ENCODE measurements around the gene ERBB4. TPM values are rescaled to one million over a fixed set of nuclear protein-coding genes. Genes with fewer than 3 reads are reported as not detected.

The ERBB4 gene
- total and polyA plus RNA-seq, 2 of the 8 experiments (the other 6 are each of a cell fraction or from before 2014, with no cell fraction given): 0.34 to 1.3 TPM

DNA sequence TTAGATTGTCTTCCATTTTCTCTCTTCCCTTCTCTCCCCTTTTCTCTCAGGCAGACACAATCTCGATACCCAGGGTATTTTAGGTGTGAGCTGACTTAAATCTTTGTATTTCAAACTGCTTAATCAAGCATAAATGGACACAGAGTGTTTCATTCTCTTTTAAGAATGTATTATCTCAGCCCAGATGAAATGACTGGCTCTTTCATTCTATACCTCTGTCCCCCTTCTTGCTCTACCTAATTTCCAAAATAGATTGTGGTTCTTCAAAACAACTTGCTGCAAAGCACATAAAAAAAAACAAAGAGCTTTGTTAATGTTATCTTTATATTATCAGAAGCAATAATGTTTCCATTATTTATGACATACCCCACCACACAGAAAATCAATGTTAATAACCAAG lies 514.6 kb downstream of the ERBB4 start:
- 79% methylated on average over 1 of the region's 1 CpG; no CpG with 5 or more reads in 1 of the 2 experiments for WGBS, 2 experiments (ENCODE audit: extremely low coverage in 1 of 2, insufficient coverage in 1 of 2, insufficient read length in 1 of 2, insufficient replicate concordance in 2 of 2, low coverage in 1 of 2, low lambda C conversion rate in 2 of 2, missing lambda C conversion rate in 1 of 2)
- Histone ChIP-seq H2AK5ac (ENCODE audit: low read depth, low read length) (no peak overlapping the region), H4K91ac (replicated peaks; ENCODE audit: insufficient read length, low read length) (no peak overlapping the region), H2BK120ac (replicated peaks; ENCODE audit: low read depth, low read length) (no peak overlapping the region), H3K56ac (replicated peaks; ENCODE audit: insufficient read length, low read depth, low read length) (no peak overlapping the region), H3K9me3 (ENCODE audit: insufficient read depth in 2 of 2, low read depth in 1 of 2, low read length in 1 of 2) (no peaks in the 10 kb centered on the region), H3K23ac (ENCODE audit: insufficient read length) (no peak overlapping the region), H3K9ac (replicated peaks in 1 of 4; ENCODE audit: extremely low read depth in 1 of 4, low read depth in 3 of 4, low read length in 3 of 4) (no peak overlapping the region), H2BK20ac (ENCODE audit: low read length) (no peak overlapping the region), H3K4me2 (ENCODE audit: insufficient read depth in 1 of 2, low read depth in 2 of 2, low read length in 2 of 2) (no peak overlapping the region), H2BK5ac (ENCODE audit: low read depth, low read length) (no peak overlapping the region), H3K18ac (ENCODE audit: extremely low read depth, low read length) (no peak overlapping the region), H2BK12ac (ENCODE audit: low read depth, low read length) (no peak overlapping the region), H4K5ac (ENCODE audit: insufficient read length, low read depth, low read length) (no peak overlapping the region), H3K23me2 (ENCODE audit: low read depth, low read length) (no peaks in the 10 kb centered on the region), H3K36me3 (ENCODE audit: control insufficient read depth in 2 of 4, insufficient read depth in 4 of 4, low read length in 3 of 4) (no peaks in the 10 kb centered on the region), H2AFZ (ENCODE audit: low read length) (no peak overlapping the region), H3K79me1 (ENCODE audit: low read depth, low read length) (no peaks in the 10 kb centered on the region), H3K79me2 (ENCODE audit: control insufficient read depth in 1 of 2, insufficient read depth in 2 of 2, low read length in 2 of 2) (no peaks in the 10 kb centered on the region), H4K20me1 (replicated peaks in 1 of 2; ENCODE audit: control insufficient read depth in 1 of 2, insufficient read depth in 2 of 2, low read length in 2 of 2) (no peaks in the 10 kb centered on the region), H3K27ac (ENCODE audit: low read depth, low read length) (no peak overlapping the region), H4K8ac (ENCODE audit: extremely low read depth, insufficient read depth, low read length) (no peak overlapping the region), H3K4me3 (ENCODE audit: extremely low read depth in 1 of 4, insufficient read depth in 2 of 4, low read depth in 3 of 4, low read length in 4 of 4) (no peak overlapping the region), H3K4ac (replicated peaks; ENCODE audit: insufficient read length, low read depth, low read length) (no peak overlapping the region), H3K14ac (ENCODE audit: insufficient read length) (no peak overlapping the region), H3K4me1 (replicated peaks in 1 of 4; ENCODE audit: control insufficient read depth in 3 of 4, insufficient read depth in 4 of 4, low read length in 3 of 4) (no peaks in the 10 kb centered on the region), H2BK15ac (ENCODE audit: low read length) (no peak overlapping the region), H3K27me3 (replicated peaks in 1 of 4; ENCODE audit: control insufficient read depth in 3 of 4, extremely low read depth in 1 of 4, insufficient read depth in 3 of 4, low read length in 3 of 4) (no peaks in the 10 kb centered on the region)
- CTCF ChIA-PET (ENCODE audit: partially characterized antibody): no interaction called here
- no peak for FAIRE-seq
- POLR2A ChIA-PET (ENCODE audit: partially characterized antibody): no interaction called here
- DNase-seq (ENCODE audit: low read depth in 1 of 2, low spot score in 2 of 2): no peak
- TF ChIP-seq SUZ12 (IDR thresholded peaks at IDR 0.05; ENCODE audit: low read length): no peak
- TF ChIP-seq CEBPB (IDR thresholded peaks at IDR 0.05; ENCODE audit: low read depth, low read length): no peak
- TF ChIP-seq GTF2F1 (IDR thresholded peaks at IDR 0.05; ENCODE audit: borderline replicate concordance, low read depth, low read length): no peak
- TF ChIP-seq SP2 (IDR thresholded peaks at IDR 0.05; ENCODE audit: low read length): no peak
- no peak for TF ChIP-seq ATF2 (IDR thresholded peaks at IDR 0.05; ENCODE audit: low read length)
- TF ChIP-seq BCL11A (IDR thresholded peaks at IDR 0.05; ENCODE audit: low read depth in 2 of 2, low read length in 2 of 2): no peak
- TF ChIP-seq E2F6 (IDR thresholded peaks at IDR 0.05): no peak
- no peak for TF ChIP-seq HDAC2 (IDR thresholded peaks at IDR 0.05; ENCODE audit: borderline replicate concordance in 1 of 2, low read depth in 2 of 2, low read length in 2 of 2)
- TF ChIP-seq POLR2AphosphoS5 (IDR thresholded peaks at IDR 0.05; ENCODE audit: low read depth, low read length): no peak
- TF ChIP-seq EP300 (IDR thresholded peaks at IDR 0.05; ENCODE audit: borderline replicate concordance in 1 of 2, low read depth in 2 of 2, low read length in 2 of 2): no peak
- no peak for TF ChIP-seq BACH1 (IDR thresholded peaks at IDR 0.05; ENCODE audit: low read length)
